Endothelial cell (in vitro differentiated cells): ENCODE data around the gene GOLGA8S. TPM values are rescaled to one million over a fixed set of nuclear protein-coding genes. Genes with fewer than 3 reads are reported as not detected.
"Not testable (repeated sequence)": the region's sequence is repeated elsewhere in the genome, so short reads cannot be mapped to it uniquely, and the experiment has no call there.

Source experiments
- DNase-seq: peaks from one replicate; pipeline ENCODE4 v3.0.0; 2021; ENCODE audit warnings: low spot score
- H3K27ac Mint-ChIP-seq: one replicate; pipeline ENCODE4 v1.8.0; 2021; ENCODE audit warnings: mixed read lengths, inconsistent platforms; ENCODE audit not compliant: unreplicated experiment
- H3K27me3 Mint-ChIP-seq: one replicate; pipeline ENCODE4 v1.8.0; 2021; ENCODE audit warnings: mild to moderate bottlenecking, moderate library complexity, mixed read lengths, inconsistent platforms; ENCODE audit not compliant: unreplicated experiment
- H3K36me3 Mint-ChIP-seq: one replicate; pipeline ENCODE4 v1.8.0; 2021; ENCODE audit warnings: mild to moderate bottlenecking, low read depth, mixed read lengths, inconsistent platforms; ENCODE audit not compliant: unreplicated experiment
- H3K4me1 Mint-ChIP-seq: one replicate; pipeline ENCODE4 v1.8.0; 2021; ENCODE audit warnings: mild to moderate bottlenecking, mixed read lengths, inconsistent platforms; ENCODE audit not compliant: unreplicated experiment
- H3K4me3 Mint-ChIP-seq: one replicate; pipeline ENCODE4 v1.8.0; 2021; ENCODE audit warnings: mild to moderate bottlenecking, mixed read lengths, inconsistent platforms; ENCODE audit not compliant: unreplicated experiment
- H3K9me3 Mint-ChIP-seq: one replicate; pipeline ENCODE4 v1.8.0; 2021; ENCODE audit warnings: mixed read lengths, inconsistent platforms; ENCODE audit not compliant: unreplicated experiment
- CTCF ChIP-seq: fragments of 200-600 bp; sonication (generic); IDR thresholded peaks from one replicate; pipeline ENCODE4 v1.5.0; 2021; ENCODE audit warnings: antibody characterized with exemption; ENCODE audit not compliant: unreplicated experiment
- total RNA-seq: library from RNA; stranded (reverse); fragmentation: NEBNext Ultra II Directional; extraction: Animal tissue kit (Norgen Biotek cat#: 25700); gene quantifications from one replicate; pipeline ENCODE4 v1.2.1, GENCODE V29; 2021; ENCODE audit not compliant: unreplicated experiment

Gene GOLGA8S
- total RNA-seq, 1 donor from 2014 or later = 0.28 TPM

- H3K4me1 Mint-ChIP-seq = peaks cover 11% of the 10 kb centered on the region
- no peaks in the 10 kb centered on the region for H3K9me3 Mint-ChIP-seq
- no peak overlapping the region for H3K27ac Mint-ChIP-seq
- peaks cover 2% of the 10 kb centered on the region for H3K27me3 Mint-ChIP-seq
- H3K36me3 Mint-ChIP-seq = no peaks in the 10 kb centered on the region
- no peak for TF ChIP-seq CTCF
- no peak overlapping the region for H3K4me3 Mint-ChIP-seq
- DNase-seq = peak; percentile 24
Observed at GRCh38 chr15:23385886-23386430, 31.4 kb downstream of the GOLGA8S start.

GRCh38 chr15:23387621-23388190 is 33.2 kb downstream of the GOLGA8S start:
- Mint-ChIP-seq H3K4me3 (no peak overlapping the region), H3K4me1 (peaks cover 11% of the 10 kb centered on the region), H3K27me3 (peaks cover 2% of the 10 kb centered on the region), H3K36me3 (no peaks in the 10 kb centered on the region), H3K27ac (no peak overlapping the region), H3K9me3 (no peaks in the 10 kb centered on the region)
- TF ChIP-seq CTCF = no peak
- DNase-seq = no peak

GRCh38 chr15:23395030-23395692 is 40.6 kb downstream of the GOLGA8S start:
- Mint-ChIP-seq H3K9me3 (no peaks in the 10 kb centered on the region), H3K27me3 (no peaks in the 10 kb centered on the region), H3K4me1 (peaks cover 8% of the 10 kb centered on the region), H3K36me3 (no peaks in the 10 kb centered on the region), H3K4me3 (no peak overlapping the region), H3K27ac (no peak overlapping the region)
- TF ChIP-seq CTCF = no peak
- no peak for DNase-seq

- no peak overlapping the region for H3K27ac Mint-ChIP-seq
- no peak for TF ChIP-seq CTCF
- DNase-seq = no peak
- no peaks in the 10 kb centered on the region for H3K9me3 Mint-ChIP-seq
- peaks cover 8% of the 10 kb centered on the region for H3K4me1 Mint-ChIP-seq
- no peaks in the 10 kb centered on the region for H3K36me3 Mint-ChIP-seq
- peaks cover 2% of the 10 kb centered on the region for H3K27me3 Mint-ChIP-seq
- H3K4me3 Mint-ChIP-seq = no peak overlapping the region
Observed at GRCh38 chr15:23395832-23396231, 41.3 kb downstream of the GOLGA8S start.

- TF ChIP-seq CTCF = no peak
- Mint-ChIP-seq H3K36me3 (no peaks in the 10 kb centered on the region), H3K4me1 (peaks cover 8% of the 10 kb centered on the region), H3K27ac (no peak overlapping the region), H3K4me3 (no peak overlapping the region), H3K27me3 (peaks cover 4% of the 10 kb centered on the region), H3K9me3 (no peaks in the 10 kb centered on the region)
- DNase-seq = no peak
Observed at GRCh38 chr15:23397779-23398178, 43.2 kb downstream of the GOLGA8S start.

GRCh38 chr15:23398357-23398756 is 43.8 kb downstream of the GOLGA8S start:
- not testable (repeated sequence) for H3K36me3 Mint-ChIP-seq, DNase-seq, H3K27me3 Mint-ChIP-seq, H3K27ac Mint-ChIP-seq, H3K4me1 Mint-ChIP-seq, H3K4me3 Mint-ChIP-seq, H3K9me3 Mint-ChIP-seq

GRCh38 chr15:23399207-23399606 is 44.7 kb downstream of the GOLGA8S start:
- not testable (repeated sequence) for H3K4me1 Mint-ChIP-seq, H3K36me3 Mint-ChIP-seq, H3K27me3 Mint-ChIP-seq, H3K4me3 Mint-ChIP-seq, H3K9me3 Mint-ChIP-seq, H3K27ac Mint-ChIP-seq, DNase-seq
